GM12878 (cell line): ENCODE results near the gene CLNK. TPM values are rescaled to one million over a fixed set of nuclear protein-coding genes. Genes with fewer than 3 reads are reported as not detected.

Source experiments
- ATF2 ChIP-seq: IDR thresholded peaks from 2 replicates; pipeline ENCODE4 v1.6.1; 2012; ENCODE audit warnings: low read length, inconsistent platforms
- CBFB ChIP-seq: IDR thresholded peaks from 2 replicates; pipeline ENCODE4 v1.6.1; 2016; ENCODE audit warnings: antibody characterized with exemption, low read depth
- FOXM1 ChIP-seq: IDR thresholded peaks from 2 replicates; pipeline ENCODE4 v1.6.1; 2012; ENCODE audit warnings: low read depth, mild to moderate bottlenecking, inconsistent platforms, low read length, moderate library complexity
- HCFC1 ChIP-seq: fragments of 150-350 bp; IDR thresholded peaks from 2 replicates; pipeline ENCODE4 v1.6.1; 2014; ENCODE audit warnings: low read length
- JUNB ChIP-seq: IDR thresholded peaks from 2 replicates; pipeline ENCODE4 v1.6.1; 2016; ENCODE audit warnings: antibody characterized with exemption, mild to moderate bottlenecking
- KLF5 ChIP-seq: fragments of 450-650 bp; IDR thresholded peaks from 2 replicates; pipeline ENCODE4 v1.6.1; 2014; ENCODE audit warnings: mild to moderate bottlenecking; ENCODE audit not compliant: partially characterized antibody
- MYC ChIP-seq: IDR thresholded peaks from 2 replicates; pipeline ENCODE4 v1.6.1; 2011; ENCODE audit warnings: mild to moderate bottlenecking, low read length, moderate library complexity, inconsistent platforms; ENCODE audit not compliant: insufficient read depth, insufficient replicate concordance, insufficient read length, severe bottlenecking
- NR2C2 ChIP-seq: IDR thresholded peaks from 2 replicates; pipeline ENCODE4 v1.6.1; 2011; ENCODE audit warnings: borderline replicate concordance, low read depth; ENCODE audit not compliant: control insufficient read depth, insufficient read length
- SMAD1 ChIP-seq: fragments of 450-650 bp; IDR thresholded peaks from 2 replicates; pipeline ENCODE4 v1.6.1; 2018; ENCODE audit warnings: mild to moderate bottlenecking, low read depth; ENCODE audit not compliant: partially characterized antibody
- USF1 ChIP-seq: IDR thresholded peaks from 2 replicates; pipeline ENCODE4 v1.6.1; 2011; ENCODE audit warnings: borderline replicate concordance, low read depth, mild to moderate bottlenecking, moderate library complexity, mixed read lengths, low read length; ENCODE audit not compliant: insufficient read depth; ENCODE audit errors: extremely low read length
- ZBTB4 ChIP-seq: fragments of 450-650 bp; formaldehyde crosslinking; IDR thresholded peaks from 2 replicates; pipeline ENCODE4 v1.4.0; 2022; ENCODE audit warnings: mild to moderate bottlenecking, moderate library complexity
- polyA plus RNA-seq, 11 experiments: library from polyadenylated mRNA; depleted of rRNA in 4 of 11; unstranded in 6 of 11; stranded (reverse) in 5 of 11; fragments of >200 nt; fragmentation: Nextera tagmentation in 4 of 11; fragmentation: Illumina TruSeq in 1 of 11; extraction: Ambion mirVana in 4 of 11; extraction: Trizol in 1 of 11; gene quantifications; 1 replicate in 1 of 11; 2 replicates in 10 of 11; pipeline versions ENCODE4 v1.2.1 to v1.2.3, GENCODE V29; 2011 to 2016; ENCODE audit warnings: inconsistent platforms in 2 of 11, missing spikeins in 2 of 11, low read depth in 1 of 11
- total RNA-seq, 4 experiments: library from RNA; depleted of rRNA in 3 of 4; stranded (reverse); fragments of >200 nt in 3 of 4; fragmentation: Illumina TruSeq in 1 of 4; extraction: Trizol in 1 of 4; gene quantifications; 2 replicates each; pipeline versions ENCODE4 v1.2.1 to v1.2.3, GENCODE V29; 2013 to 2021

The CLNK gene
- total and polyA plus RNA-seq, 10 of the 15 experiments (the other 5 are each of a cell fraction or from before 2014, with no cell fraction given): 2.1 to 14.3 (median 2.7) TPM

GRCh38 chr4:10677796-10678497, 6.6 kb downstream of the CLNK start (continued):
- TF ChIP-seq ZBTB4 (CRISPR knock-in tag): no peak
- TF ChIP-seq KLF5: no peak
- no peak for TF ChIP-seq USF1
- no peak for TF ChIP-seq SMAD1
- TF ChIP-seq NR2C2: no peak
- TF ChIP-seq CBFB: no peak
- TF ChIP-seq ATF2: peak; percentile 27; the same call in 1 of the 2 replicates
- TF ChIP-seq JUNB: 0 out of 2 replicates have a peak, but pooled peaks have one; percentile 4
- TF ChIP-seq HCFC1: no peak
- no peak for TF ChIP-seq MYC
- no peak for TF ChIP-seq FOXM1
